ENCODE measurements around the gene TMUB1. TPM values are rescaled to one million over a fixed set of nuclear protein-coding genes. Genes with fewer than 3 reads are reported as not detected.
A peak's percentile ranks its signal among the peaks of the same experiment; 100 is the strongest.

Gene TMUB1
- total and polyA plus RNA-seq, 9 of the 15 experiments (the other 6 are each of a cell fraction or from before 2014, with no cell fraction given) = 0.14 to 241 (median 74.1) TPM

- TF ChIP-seq E2F8 (IDR thresholded peaks at IDR 0.05; ENCODE audit: low read depth, partially characterized antibody) (no peak), HSF4 (CRISPR knock-in tag; IDR thresholded peaks at IDR 0.05; ENCODE audit: borderline replicate concordance) (no peak), NCOA2 (IDR thresholded peaks at IDR 0.05; ENCODE audit: partially characterized antibody in 2 of 2) (no peak), BRF1 (IDR thresholded peaks at IDR 0.05; ENCODE audit: borderline replicate concordance, extremely low read depth, insufficient read length) (no peak), ZBTB9 (CRISPR knock-in tag; IDR thresholded peaks at IDR 0.05) (0 out of 2 replicates have a peak, but pooled peaks have one; percentile 63), ERF (CRISPR knock-in tag; IDR thresholded peaks at IDR 0.05) (0 out of 2 replicates have a peak, but pooled peaks have one; percentile 35), LCOR (CRISPR knock-in tag; IDR thresholded peaks at IDR 0.05) (peak; percentile 84), MCM2 (IDR thresholded peaks at IDR 0.05; ENCODE audit: low read depth) (no peak), MXI1 (IDR thresholded peaks at IDR 0.05; ENCODE audit: low read depth, low read length) (no peak), SETDB1 (IDR thresholded peaks at IDR 0.05; ENCODE audit: low read length) (no peak), HINFP (tag; conservative IDR thresholded peaks at IDR 0.05; ENCODE audit: low read depth) (no peak), NUFIP1 (IDR thresholded peaks at IDR 0.05; ENCODE audit: partially characterized antibody) (no peak), XRCC5 (IDR thresholded peaks at IDR 0.05; ENCODE audit: low read depth, low read length) (peak; percentile 35; the same call in 1 of the 2 replicates), ZBTB1 (CRISPR knock-in tag; IDR thresholded peaks at IDR 0.05; ENCODE audit: borderline replicate concordance, low read depth) (no peak), HDGF (IDR thresholded peaks at IDR 0.05) (peak; percentile 87; the same call in 1 of the 2 replicates), CLOCK (CRISPR knock-in tag; IDR thresholded peaks at IDR 0.05; ENCODE audit: borderline replicate concordance) (no peak), ZFP30 (CRISPR knock-in tag; IDR thresholded peaks at IDR 0.05; ENCODE audit: borderline replicate concordance) (no peak), E2F1 (CRISPR knock-in tag; IDR thresholded peaks at IDR 0.05) (no peak)
These were observed 27.8 kb upstream of the TMUB1 start (continued) for GRCh38 chr7:151110941-151111645.

Measured in K562 (cell line).